ENCODE measurements around the gene SLC7A8.

SLC7A8 gene

DNA sequence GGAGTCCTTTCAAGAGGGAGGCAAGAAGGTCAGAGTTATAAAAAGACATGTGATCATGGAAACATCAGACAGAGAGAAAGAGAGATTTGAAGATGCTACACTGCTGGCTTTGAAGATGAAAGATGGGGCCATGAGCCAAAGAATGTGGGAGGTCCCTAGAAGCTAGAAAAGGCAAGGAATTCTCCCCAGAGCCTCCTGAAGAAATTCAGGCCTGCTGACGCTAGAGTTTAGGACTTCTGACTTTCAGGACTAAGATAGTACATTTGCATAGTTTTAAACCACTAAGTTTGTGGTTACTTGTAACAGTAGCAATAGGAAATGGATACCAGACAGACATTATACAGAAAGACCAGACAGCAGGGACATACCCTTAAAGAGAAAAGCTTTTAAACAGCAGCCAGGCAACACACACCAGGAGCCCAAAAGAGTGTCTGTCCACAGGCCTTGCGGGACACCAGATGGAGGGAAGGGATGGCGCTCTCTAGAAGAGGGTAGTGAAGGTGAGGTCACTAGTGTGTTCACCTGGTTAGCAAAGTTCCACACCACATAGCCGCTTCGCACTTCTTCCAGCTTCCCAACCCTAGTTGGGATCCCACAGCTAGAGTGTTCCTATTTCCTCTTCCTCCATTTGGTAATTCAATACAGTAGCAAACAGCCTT lies 34.7 kb downstream of the SLC7A8 start:
- TF ChIP-seq CTCF (IDR thresholded peaks at IDR 0.05) = no peak

DNA sequence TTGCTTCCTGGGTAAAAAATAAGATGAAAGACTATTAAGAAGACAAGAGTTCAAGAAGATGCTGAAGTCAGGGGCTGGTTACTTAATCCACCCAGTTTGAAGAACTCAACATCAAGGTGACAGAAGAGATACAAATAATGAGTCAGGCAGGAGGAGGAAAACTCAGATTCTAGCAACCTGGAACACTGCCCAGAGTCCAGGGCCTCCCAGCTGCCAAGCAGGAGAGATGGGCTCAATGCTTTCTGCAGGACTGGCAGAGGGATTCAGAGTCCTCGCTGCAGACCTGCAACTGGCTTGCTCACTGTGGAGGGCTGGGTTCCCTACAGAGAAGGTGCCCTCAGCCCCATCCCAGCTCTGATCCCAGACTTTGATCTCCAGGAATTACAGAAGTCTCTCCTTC lies 35.8 kb downstream of the SLC7A8 start:
- TF ChIP-seq CTCF (IDR thresholded peaks at IDR 0.05) = no peak

GRCh38 chr14:23146980-23147379 lies 36.5 kb downstream of the SLC7A8 start:
- TF ChIP-seq CTCF (IDR thresholded peaks at IDR 0.05) = no peak

DNA sequence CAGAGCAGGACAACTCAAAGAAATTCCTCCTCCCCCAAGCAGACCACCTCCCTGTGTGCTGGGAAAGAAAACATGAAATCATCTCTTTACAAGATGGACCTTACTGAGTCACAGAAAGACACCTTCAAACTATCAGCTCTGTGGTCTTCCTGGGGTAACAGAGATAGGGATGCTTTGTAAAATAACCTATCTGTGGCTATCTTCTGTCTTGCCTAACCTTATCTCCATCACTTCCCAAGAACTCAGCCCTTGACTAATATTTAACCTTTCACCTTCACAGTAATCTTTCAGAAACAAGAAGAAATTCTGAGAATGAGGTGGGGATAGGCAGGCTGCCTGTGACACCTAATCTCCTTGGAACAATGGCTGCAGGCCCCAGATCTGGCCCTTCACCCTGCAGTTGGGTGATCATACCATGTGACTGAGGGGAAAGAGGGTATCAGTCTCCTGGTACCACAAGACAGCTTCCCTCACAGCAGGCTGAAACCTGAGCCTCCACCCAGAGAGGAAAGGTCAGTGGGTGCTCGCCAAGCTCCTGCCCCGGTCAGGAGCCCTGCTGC lies 37.0 kb downstream of the SLC7A8 start:
- no peak for TF ChIP-seq CTCF (IDR thresholded peaks at IDR 0.05)

- no peak for TF ChIP-seq CTCF (IDR thresholded peaks at IDR 0.05)
Observed at GRCh38 chr14:23145794-23146350, 37.6 kb downstream of the SLC7A8 start.

- no peak for TF ChIP-seq CTCF (IDR thresholded peaks at IDR 0.05)
Observed at GRCh38 chr14:23143911-23144310, 39.5 kb downstream of the SLC7A8 start.

DNA sequence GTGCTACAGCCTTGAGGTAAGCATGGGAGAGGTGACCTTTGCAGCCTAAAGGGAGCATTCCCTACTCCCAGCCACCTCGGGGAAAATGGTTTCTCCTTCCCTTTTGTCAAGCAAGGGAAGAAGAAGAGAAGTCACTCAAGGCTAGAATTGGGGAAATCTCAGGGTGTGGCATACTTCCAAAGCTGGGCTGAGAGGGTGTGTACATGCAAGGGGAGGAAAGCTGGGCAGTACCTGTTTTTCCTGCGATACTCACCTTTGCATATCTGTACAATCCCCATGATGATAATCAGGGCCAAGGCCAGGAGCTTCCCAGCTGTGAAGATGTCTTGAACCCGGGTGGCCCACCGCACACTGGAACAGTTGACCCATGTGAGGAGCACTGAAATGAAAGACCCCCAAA lies 40.6 kb downstream of the SLC7A8 start:
- no peak for TF ChIP-seq CTCF (IDR thresholded peaks at IDR 0.05)

Measured in LNCAP (cell line).